ENCODE measurements around the gene PDE11A. TPM values are rescaled to one million over a fixed set of nuclear protein-coding genes. Genes with fewer than 3 reads are reported as not detected.

Gene PDE11A
- total and polyA plus RNA-seq, 2 experiments from 2014 or later: 0.08 to 0.73 TPM

DNA sequence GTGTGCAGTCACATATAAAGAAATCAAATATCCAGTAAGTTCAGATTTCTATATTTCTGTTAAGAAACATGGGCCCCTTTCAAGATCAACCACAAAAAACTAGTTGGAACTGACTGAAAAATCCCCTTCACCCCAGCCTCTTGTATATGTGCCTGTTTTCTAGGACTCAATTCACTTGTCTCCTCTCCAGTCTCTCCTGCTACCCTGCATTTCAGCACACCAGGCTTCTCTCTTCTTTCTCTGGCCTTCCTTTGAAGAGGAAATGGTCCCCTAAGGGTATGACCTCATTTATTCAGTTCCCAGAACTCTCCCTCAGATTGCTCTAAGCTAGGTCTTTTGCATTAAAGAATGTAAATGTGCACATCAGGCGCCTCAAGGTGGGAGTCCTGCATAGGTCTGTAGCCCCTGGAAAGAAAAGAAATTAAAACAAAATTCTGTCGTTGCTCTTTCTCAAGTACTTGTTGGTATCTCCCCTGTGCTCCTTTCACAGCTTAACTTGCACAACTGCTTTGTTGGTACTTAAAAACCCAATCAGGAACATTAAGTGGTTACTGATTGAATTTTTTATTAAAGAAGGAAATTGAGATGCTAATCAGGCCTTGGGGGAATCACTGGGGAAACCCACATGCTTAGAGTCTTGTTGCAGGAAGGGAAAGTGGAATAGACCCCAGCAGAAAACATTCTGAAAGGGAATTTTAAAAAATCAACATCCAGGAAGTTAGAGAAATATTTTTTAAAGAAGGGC, 401.6 kb downstream of the PDE11A start:
- Histone ChIP-seq H3K27me3 (ENCODE audit: insufficient read depth) (peaks cover 63% of the 10 kb centered on the region), H3K36me3 (ENCODE audit: insufficient read depth) (no peaks in the 10 kb centered on the region), H3K9me2 (ENCODE audit: insufficient read depth) (no peaks in the 10 kb centered on the region), H3F3A (replicated peaks; ENCODE audit: low read depth) (no peaks in the 10 kb centered on the region), H3K79me2 (replicated peaks; ENCODE audit: insufficient read depth) (no peaks in the 10 kb centered on the region), H2AFZ (no peak overlapping the region), H3K4me1 (ENCODE audit: insufficient read depth) (peaks cover 10% of the 10 kb centered on the region), H3K27ac (ENCODE audit: low read depth) (no peak overlapping the region), H3K4me2 (no peak overlapping the region), H3K4me3 (no peak overlapping the region), H4K20me1 (replicated peaks; ENCODE audit: insufficient read depth) (0 out of 2 replicates have a peak, but pooled peaks cover 4% of the 10 kb centered on the region)
- peak; percentile 94 for ATAC-seq
- Mint-ChIP-seq H3K9me3 (no peaks in the 10 kb centered on the region; the same call in 2 of the 3 replicates), H3K4me3 (no peak overlapping the region), H3K36me3 (ENCODE audit: low read depth) (no peaks in the 10 kb centered on the region), H3K27me3 (ENCODE audit: insufficient read depth, low read depth, poor library complexity) (peaks cover 66% of the 10 kb centered on the region), H3K4me1 (peaks cover 24% of the 10 kb centered on the region), H3K27ac (no peak overlapping the region)
- TF ChIP-seq, protein P1, sequence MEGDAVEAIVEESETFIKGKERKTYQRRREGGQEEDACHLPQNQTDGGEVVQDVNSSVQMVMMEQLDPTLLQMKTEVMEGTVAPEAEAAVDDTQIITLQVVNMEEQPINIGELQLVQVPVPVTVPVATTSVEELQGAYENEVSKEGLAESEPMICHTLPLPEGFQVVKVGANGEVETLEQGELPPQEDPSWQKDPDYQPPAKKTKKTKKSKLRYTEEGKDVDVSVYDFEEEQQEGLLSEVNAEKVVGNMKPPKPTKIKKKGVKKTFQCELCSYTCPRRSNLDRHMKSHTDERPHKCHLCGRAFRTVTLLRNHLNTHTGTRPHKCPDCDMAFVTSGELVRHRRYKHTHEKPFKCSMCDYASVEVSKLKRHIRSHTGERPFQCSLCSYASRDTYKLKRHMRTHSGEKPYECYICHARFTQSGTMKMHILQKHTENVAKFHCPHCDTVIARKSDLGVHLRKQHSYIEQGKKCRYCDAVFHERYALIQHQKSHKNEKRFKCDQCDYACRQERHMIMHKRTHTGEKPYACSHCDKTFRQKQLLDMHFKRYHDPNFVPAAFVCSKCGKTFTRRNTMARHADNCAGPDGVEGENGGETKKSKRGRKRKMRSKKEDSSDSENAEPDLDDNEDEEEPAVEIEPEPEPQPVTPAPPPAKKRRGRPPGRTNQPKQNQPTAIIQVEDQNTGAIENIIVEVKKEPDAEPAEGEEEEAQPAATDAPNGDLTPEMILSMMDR (conservative IDR thresholded peaks at IDR 0.05; ENCODE audit: low read depth in 2 of 2): no peak
- TF ChIP-seq ZNF331 (CRISPR knock-in tag; IDR thresholded peaks at IDR 0.05; ENCODE audit: low read depth) (no peak), POLR2AphosphoS5 (IDR thresholded peaks at IDR 0.05; ENCODE audit: low read depth) (no peak), EZH2phosphoT487 (IDR thresholded peaks at IDR 0.05; ENCODE audit: unreplicated experiment) (no peak), JUNB (IDR thresholded peaks at IDR 0.05; ENCODE audit: unreplicated experiment) (no peak), ZNF114 (CRISPR knock-in tag; IDR thresholded peaks at IDR 0.05) (no peak), NANOG (IDR thresholded peaks at IDR 0.05; ENCODE audit: borderline replicate concordance) (no peak), STAT1 (IDR thresholded peaks at IDR 0.05; ENCODE audit: unreplicated experiment) (no peak), EZH2 (IDR thresholded peaks at IDR 0.05; ENCODE audit: low read depth, unreplicated experiment) (no peak), CREB1 (CRISPR knock-in tag; IDR thresholded peaks at IDR 0.05; ENCODE audit: low read depth) (no peak)
- TF ChIP-seq, protein P2, sequence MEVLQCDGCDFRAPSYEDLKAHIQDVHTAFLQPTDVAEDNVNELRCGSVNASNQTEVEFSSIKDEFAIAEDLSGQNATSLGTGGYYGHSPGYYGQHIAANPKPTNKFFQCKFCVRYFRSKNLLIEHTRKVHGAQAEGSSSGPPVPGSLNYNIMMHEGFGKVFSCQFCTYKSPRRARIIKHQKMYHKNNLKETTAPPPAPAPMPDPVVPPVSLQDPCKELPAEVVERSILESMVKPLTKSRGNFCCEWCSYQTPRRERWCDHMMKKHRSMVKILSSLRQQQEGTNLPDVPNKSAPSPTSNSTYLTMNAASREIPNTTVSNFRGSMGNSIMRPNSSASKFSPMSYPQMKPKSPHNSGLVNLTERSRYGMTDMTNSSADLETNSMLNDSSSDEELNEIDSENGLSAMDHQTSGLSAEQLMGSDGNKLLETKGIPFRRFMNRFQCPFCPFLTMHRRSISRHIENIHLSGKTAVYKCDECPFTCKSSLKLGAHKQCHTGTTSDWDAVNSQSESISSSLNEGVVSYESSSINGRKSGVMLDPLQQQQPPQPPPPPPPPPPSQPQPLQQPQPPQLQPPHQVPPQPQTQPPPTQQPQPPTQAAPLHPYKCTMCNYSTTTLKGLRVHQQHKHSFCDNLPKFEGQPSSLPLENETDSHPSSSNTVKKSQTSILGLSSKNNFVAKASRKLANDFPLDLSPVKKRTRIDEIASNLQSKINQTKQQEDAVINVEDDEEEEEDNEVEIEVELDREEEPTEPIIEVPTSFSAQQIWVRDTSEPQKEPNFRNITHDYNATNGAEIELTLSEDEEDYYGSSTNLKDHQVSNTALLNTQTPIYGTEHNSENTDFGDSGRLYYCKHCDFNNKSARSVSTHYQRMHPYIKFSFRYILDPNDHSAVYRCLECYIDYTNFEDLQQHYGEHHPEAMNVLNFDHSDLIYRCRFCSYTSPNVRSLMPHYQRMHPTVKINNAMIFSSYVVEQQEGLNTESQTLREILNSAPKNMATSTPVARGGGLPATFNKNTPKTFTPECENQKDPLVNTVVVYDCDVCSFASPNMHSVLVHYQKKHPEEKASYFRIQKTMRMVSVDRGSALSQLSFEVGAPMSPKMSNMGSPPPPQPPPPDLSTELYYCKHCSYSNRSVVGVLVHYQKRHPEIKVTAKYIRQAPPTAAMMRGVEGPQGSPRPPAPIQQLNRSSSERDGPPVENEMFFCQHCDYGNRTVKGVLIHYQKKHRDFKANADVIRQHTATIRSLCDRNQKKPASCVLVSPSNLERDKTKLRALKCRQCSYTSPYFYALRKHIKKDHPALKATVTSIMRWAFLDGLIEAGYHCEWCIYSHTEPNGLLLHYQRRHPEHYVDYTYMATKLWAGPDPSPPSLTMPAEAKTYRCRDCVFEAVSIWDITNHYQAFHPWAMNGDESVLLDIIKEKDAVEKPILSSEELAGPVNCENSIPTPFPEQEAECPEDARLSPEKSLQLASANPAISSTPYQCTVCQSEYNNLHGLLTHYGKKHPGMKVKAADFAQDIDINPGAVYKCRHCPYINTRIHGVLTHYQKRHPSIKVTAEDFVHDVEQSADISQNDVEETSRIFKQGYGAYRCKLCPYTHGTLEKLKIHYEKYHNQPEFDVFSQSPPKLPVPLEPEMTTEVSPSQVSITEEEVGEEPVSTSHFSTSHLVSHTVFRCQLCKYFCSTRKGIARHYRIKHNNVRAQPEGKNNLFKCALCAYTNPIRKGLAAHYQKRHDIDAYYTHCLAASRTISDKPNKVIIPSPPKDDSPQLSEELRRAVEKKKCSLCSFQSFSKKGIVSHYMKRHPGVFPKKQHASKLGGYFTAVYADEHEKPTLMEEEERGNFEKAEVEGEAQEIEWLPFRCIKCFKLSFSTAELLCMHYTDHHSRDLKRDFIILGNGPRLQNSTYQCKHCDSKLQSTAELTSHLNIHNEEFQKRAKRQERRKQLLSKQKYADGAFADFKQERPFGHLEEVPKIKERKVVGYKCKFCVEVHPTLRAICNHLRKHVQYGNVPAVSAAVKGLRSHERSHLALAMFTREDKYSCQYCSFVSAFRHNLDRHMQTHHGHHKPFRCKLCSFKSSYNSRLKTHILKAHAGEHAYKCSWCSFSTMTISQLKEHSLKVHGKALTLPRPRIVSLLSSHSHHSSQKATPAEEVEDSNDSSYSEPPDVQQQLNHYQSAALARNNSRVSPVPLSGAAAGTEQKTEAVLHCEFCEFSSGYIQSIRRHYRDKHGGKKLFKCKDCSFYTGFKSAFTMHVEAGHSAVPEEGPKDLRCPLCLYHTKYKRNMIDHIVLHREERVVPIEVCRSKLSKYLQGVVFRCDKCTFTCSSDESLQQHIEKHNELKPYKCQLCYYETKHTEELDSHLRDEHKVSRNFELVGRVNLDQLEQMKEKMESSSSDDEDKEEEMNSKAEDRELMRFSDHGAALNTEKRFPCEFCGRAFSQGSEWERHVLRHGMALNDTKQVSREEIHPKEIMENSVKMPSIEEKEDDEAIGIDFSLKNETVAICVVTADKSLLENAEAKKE (CRISPR knock-in tag; IDR thresholded peaks at IDR 0.05): no peak
- TF ChIP-seq, protein P3, sequence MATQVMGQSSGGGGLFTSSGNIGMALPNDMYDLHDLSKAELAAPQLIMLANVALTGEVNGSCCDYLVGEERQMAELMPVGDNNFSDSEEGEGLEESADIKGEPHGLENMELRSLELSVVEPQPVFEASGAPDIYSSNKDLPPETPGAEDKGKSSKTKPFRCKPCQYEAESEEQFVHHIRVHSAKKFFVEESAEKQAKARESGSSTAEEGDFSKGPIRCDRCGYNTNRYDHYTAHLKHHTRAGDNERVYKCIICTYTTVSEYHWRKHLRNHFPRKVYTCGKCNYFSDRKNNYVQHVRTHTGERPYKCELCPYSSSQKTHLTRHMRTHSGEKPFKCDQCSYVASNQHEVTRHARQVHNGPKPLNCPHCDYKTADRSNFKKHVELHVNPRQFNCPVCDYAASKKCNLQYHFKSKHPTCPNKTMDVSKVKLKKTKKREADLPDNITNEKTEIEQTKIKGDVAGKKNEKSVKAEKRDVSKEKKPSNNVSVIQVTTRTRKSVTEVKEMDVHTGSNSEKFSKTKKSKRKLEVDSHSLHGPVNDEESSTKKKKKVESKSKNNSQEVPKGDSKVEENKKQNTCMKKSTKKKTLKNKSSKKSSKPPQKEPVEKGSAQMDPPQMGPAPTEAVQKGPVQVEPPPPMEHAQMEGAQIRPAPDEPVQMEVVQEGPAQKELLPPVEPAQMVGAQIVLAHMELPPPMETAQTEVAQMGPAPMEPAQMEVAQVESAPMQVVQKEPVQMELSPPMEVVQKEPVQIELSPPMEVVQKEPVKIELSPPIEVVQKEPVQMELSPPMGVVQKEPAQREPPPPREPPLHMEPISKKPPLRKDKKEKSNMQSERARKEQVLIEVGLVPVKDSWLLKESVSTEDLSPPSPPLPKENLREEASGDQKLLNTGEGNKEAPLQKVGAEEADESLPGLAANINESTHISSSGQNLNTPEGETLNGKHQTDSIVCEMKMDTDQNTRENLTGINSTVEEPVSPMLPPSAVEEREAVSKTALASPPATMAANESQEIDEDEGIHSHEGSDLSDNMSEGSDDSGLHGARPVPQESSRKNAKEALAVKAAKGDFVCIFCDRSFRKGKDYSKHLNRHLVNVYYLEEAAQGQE (IDR thresholded peaks at IDR 0.05; ENCODE audit: unreplicated experiment): no peak
- TF ChIP-seq, protein P4, sequence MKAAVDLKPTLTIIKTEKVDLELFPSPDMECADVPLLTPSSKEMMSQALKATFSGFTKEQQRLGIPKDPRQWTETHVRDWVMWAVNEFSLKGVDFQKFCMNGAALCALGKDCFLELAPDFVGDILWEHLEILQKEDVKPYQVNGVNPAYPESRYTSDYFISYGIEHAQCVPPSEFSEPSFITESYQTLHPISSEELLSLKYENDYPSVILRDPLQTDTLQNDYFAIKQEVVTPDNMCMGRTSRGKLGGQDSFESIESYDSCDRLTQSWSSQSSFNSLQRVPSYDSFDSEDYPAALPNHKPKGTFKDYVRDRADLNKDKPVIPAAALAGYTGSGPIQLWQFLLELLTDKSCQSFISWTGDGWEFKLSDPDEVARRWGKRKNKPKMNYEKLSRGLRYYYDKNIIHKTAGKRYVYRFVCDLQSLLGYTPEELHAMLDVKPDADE (IDR thresholded peaks at IDR 0.05): no peak
- peak; percentile 66 for DNase-seq (ENCODE audit: low spot score)
